Spleen (tissue), 11 donors: Measurements from ENCODE around the gene PIAS1. TPM values are rescaled to one million over a fixed set of nuclear protein-coding genes. Genes with fewer than 3 reads are reported as not detected.

Source experiments
- DNase-seq: peaks from one replicate; pipeline ENCODE4 v3.0.0-alpha.2; 2020
- H3K27ac ChIP-seq, 8 donors: fragments of 200-600 bp; sonication (generic) in 7 of 8; 1 replicate in 4 of 8; 2 replicates in 4 of 8; pipeline versions ENCODE4 v1.5.0 to v1.8.0; 2016 to 2021; ENCODE audit warnings: inconsistent platforms in 4 of 8, mild to moderate bottlenecking in 4 of 8, moderate library complexity in 1 of 8
- H3K27me3 ChIP-seq, 7 donors: fragments of 200-600 bp; sonication (generic) in 6 of 7; replicated peaks in 1 of 7; 1 replicate in 4 of 7; 2 replicates in 3 of 7; pipeline versions ENCODE4 v1.5.0 to v1.8.0; 2016 to 2021; ENCODE audit warnings: inconsistent platforms in 3 of 7, mild to moderate bottlenecking in 1 of 7
- H3K36me3 ChIP-seq, 6 donors: fragments of 200-600 bp; sonication (generic) in 5 of 6; 1 replicate in 4 of 6; 2 replicates in 2 of 6; pipeline versions ENCODE4 v1.5.0 to v1.8.0; 2016 to 2021; ENCODE audit warnings: inconsistent platforms in 2 of 6
- H3K4me1 ChIP-seq, 6 donors: fragments of 200-600 bp; sonication (generic) in 5 of 6; 1 replicate in 3 of 6; 2 replicates in 3 of 6; pipeline versions ENCODE4 v1.5.0 to v1.8.0; 2016 to 2021; ENCODE audit warnings: inconsistent platforms in 3 of 6
- H3K4me3 ChIP-seq, 8 donors: fragments of 200-600 bp; sonication (generic) in 7 of 8; 1 replicate in 4 of 8; 2 replicates in 4 of 8; pipeline versions ENCODE4 v1.5.0 to v1.8.0; 2016 to 2021; ENCODE audit warnings: inconsistent platforms in 4 of 8, mild to moderate bottlenecking in 4 of 8, moderate library complexity in 2 of 8
- H3K9me3 ChIP-seq, 8 donors: fragments of 200-600 bp; sonication (generic) in 7 of 8; 1 replicate in 4 of 8; 2 replicates in 4 of 8; pipeline versions ENCODE4 v1.5.0 to v1.8.0; 2016 to 2021; ENCODE audit warnings: inconsistent platforms in 4 of 8
- POLR2A ChIP-seq, 3 donors: fragments of 450-650 bp; IDR thresholded peaks; one replicate each; pipeline ENCODE4 v1.5.1; 2017; ENCODE audit warnings: antibody characterized with exemption in 3 of 3, mild to moderate bottlenecking in 1 of 3
- POLR2AphosphoS5 ChIP-seq, 3 donors: sonication (generic); formaldehyde crosslinking; IDR thresholded peaks; one replicate each; pipeline ENCODE4 v1.5.1; 2017; ENCODE audit warnings: antibody characterized with exemption in 3 of 3
- WGBS, 5 donors: extraction: QIAGEN DNeasy Blood & Tissue Kit in 3 of 5; methylation state at CpG; one replicate each; pipeline versions ENCODE4 v1.1.5 to v1.1.7; 2013 to 2018; 5-methylcytosine and 5-hydroxymethylcytosine counted together
- intact Hi-C: fragments of 100-400 bp; cut with DNase I; formaldehyde crosslinking; loops from one replicate; pipeline ENCODE4 v1.15.0; 2023; ENCODE audit warnings: low total_unique reads
- polyA plus RNA-seq, 3 donors: library from polyadenylated mRNA; stranded (reverse); fragments of 200-250 nt; gene quantifications; one replicate each; pipeline ENCODE4 v1.2.1, GENCODE V29; 2013
- total RNA-seq, 7 donors: library from RNA; depleted of rRNA in 3 of 7; stranded (reverse); fragments of >200 nt in 3 of 7; fragmentation: NEBNext Ultra II Directional in 4 of 7; extraction: Animal tissue kit (Norgen Biotek cat#: 25700) in 4 of 7; gene quantifications; one replicate each; pipeline versions ENCODE4 v1.1.0 to v1.2.1, GENCODE V29; 2016 to 2021
- TF ChIP-seq, protein P1 (sequence below), 11 experiments: fragments of 200-600 bp in 7 of 11; fragments of 450-650 bp in 4 of 11; sonication (generic) in 4 of 11; IDR thresholded peaks in 8 of 11; conservative IDR thresholded peaks in 3 of 11; 1 replicate in 7 of 11; 2 replicates in 4 of 11; pipeline versions ENCODE4 v1.4.0 to v1.8.0; 2016 to 2021; ENCODE audit warnings: antibody characterized with exemption in 11 of 11, inconsistent platforms in 4 of 11, mild to moderate bottlenecking in 1 of 11
- donor health status: healthy with polysubstance abuse.
- donor health status: DM: no; HTN: no; CAD: no; lungs with moderate emphysema.
- donor health status: DM: no; HTN: no; CAD: no.
- donor health status: Bipolar disorder and iron deficiency.
- donor health status: healthy.
- donor health status: DM: no; HTN: no; CAD: no.
- donor health status: DM: yes; HTN: yes; CAD: no.

PIAS1 gene
- total and polyA plus RNA-seq, 10 donors: 12.0 to 104 (median 64.7) TPM

- intact Hi-C loops: no loop called here
- Histone ChIP-seq H3K27ac (no peak overlapping the region), H3K27me3 (no peaks in the 10 kb centered on the region), H3K4me3 (no peak overlapping the region), H3K4me1 (peaks cover 0 to 22% (median 8%) of the 10 kb centered on the region in 6 donors), H3K9me3 (no peaks in the 10 kb centered on the region), H3K36me3 (peaks cover 0 to 77% (median 24%) of the 10 kb centered on the region in 6 donors)
- TF ChIP-seq, protein P1, sequence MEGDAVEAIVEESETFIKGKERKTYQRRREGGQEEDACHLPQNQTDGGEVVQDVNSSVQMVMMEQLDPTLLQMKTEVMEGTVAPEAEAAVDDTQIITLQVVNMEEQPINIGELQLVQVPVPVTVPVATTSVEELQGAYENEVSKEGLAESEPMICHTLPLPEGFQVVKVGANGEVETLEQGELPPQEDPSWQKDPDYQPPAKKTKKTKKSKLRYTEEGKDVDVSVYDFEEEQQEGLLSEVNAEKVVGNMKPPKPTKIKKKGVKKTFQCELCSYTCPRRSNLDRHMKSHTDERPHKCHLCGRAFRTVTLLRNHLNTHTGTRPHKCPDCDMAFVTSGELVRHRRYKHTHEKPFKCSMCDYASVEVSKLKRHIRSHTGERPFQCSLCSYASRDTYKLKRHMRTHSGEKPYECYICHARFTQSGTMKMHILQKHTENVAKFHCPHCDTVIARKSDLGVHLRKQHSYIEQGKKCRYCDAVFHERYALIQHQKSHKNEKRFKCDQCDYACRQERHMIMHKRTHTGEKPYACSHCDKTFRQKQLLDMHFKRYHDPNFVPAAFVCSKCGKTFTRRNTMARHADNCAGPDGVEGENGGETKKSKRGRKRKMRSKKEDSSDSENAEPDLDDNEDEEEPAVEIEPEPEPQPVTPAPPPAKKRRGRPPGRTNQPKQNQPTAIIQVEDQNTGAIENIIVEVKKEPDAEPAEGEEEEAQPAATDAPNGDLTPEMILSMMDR (IDR thresholded peaks at IDR 0.05 in 8 of 11, conservative IDR thresholded peaks at IDR 0.05 in 3 of 11): peak in 1 of 11 experiments; percentile 8
- no peak for TF ChIP-seq POLR2AphosphoS5 (IDR thresholded peaks at IDR 0.05)
- 91 to 96% (median 95%) methylated on average over 8 of the region's 8 CpGs for WGBS, 5 donors
- DNase-seq: no peak
Measured at GRCh38 chr15:68195336-68196112, 141.4 kb downstream of the PIAS1 start.

DNA sequence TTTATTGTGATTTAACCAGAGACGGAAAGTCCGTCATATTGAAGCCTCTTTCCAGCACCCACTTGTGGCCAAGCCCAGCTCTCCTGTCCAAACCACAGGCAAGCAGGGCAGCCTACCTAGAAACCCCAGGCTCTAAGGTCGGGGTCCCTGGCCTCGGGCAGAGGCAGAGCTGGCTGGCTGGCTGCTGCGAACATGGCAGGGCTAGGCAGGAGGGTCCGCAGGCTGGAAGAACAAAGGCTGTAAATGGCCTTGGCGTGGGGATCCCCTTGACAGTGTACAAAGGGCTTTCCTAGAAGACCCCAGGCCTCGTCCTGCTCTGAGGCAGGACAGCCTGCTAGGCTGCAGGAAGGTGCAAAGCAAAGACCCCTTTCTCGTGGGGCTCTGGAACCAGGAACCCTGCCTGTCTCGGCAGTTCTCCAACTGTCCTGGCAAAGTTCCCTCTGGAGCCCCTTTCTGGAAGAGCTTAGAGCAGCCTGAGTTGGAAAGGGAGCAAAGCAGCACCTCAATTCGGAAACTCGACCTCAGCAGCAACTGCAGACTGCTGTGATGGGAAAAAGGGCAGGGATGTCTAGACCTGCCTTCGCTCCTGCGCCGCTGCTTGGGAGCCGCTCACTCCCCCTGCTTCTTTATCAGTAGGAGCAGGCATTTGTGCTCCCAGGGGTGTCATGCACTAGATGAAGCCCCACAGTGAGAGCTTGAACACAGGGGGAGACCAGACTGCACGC is 142.5 kb downstream of the PIAS1 start:
- 90 to 96% (median 91%) methylated on average over 16 to 17 of the region's 17 CpGs for WGBS, 5 donors
- Histone ChIP-seq H3K27me3 (no peaks in the 10 kb centered on the region), H3K27ac (no peak overlapping the region), H3K36me3 (peaks cover 0 to 66% (median 20%) of the 10 kb centered on the region in 6 donors), H3K4me1 (peaks cover 0 to 23% (median 8%) of the 10 kb centered on the region in 6 donors), H3K4me3 (no peak overlapping the region), H3K9me3 (no peaks in the 10 kb centered on the region)
- no peak for DNase-seq
- TF ChIP-seq POLR2AphosphoS5 (IDR thresholded peaks at IDR 0.05): peak in 1 of 3 donors; percentile 63
- TF ChIP-seq, protein P1 (IDR thresholded peaks at IDR 0.05 in 8 of 11, conservative IDR thresholded peaks at IDR 0.05 in 3 of 11): no peak
- intact Hi-C loops: no loop called here

DNA sequence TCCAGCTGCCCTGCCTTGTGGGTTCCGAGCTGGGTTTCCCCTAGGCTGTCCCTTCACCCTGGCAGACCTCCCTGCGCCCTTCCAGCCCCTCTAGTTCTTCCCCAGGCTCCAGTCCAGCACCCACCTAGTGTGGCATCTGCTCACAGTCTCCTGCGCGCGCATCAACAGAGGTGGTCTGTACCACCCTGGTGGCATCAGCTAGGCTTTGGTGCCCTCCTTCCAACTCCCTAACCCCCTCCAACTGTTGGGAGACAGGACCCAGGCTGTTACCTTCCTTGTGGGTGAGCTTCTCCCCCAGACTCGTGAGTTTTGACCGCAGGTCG is 143.0 kb downstream of the PIAS1 start:
- Histone ChIP-seq H3K27me3 (no peaks in the 10 kb centered on the region), H3K36me3 (peaks cover 0 to 60% (median 16%) of the 10 kb centered on the region in 6 donors), H3K4me1 (peaks cover 0 to 28% (median 8%) of the 10 kb centered on the region in 6 donors), H3K9me3 (no peaks in the 10 kb centered on the region), H3K4me3 (no peak overlapping the region), H3K27ac (no peak overlapping the region)
- intact Hi-C loops: no loop called here
- WGBS, 5 donors: 90 to 99% (median 92%) methylated on average over 8 of the region's 8 CpGs
- TF ChIP-seq POLR2A (IDR thresholded peaks at IDR 0.05) (no peak), POLR2AphosphoS5 (IDR thresholded peaks at IDR 0.05) (peak in 1 of 3 donors; percentile 34)
- TF ChIP-seq, protein P1 (IDR thresholded peaks at IDR 0.05 in 8 of 11, conservative IDR thresholded peaks at IDR 0.05 in 3 of 11): no peak
- DNase-seq: no peak
